Osteoblast (primary cell): ENCODE measurements around the gene PNMA1. TPM values are rescaled to one million over a fixed set of nuclear protein-coding genes. Genes with fewer than 3 reads are reported as not detected.

Source experiments
- DNase-seq: peaks from one replicate; pipeline ENCODE4 v3.0.0; 2011; ENCODE audit warnings: low spot score, mixed read lengths; ENCODE audit not compliant: insufficient read length; ENCODE audit errors: missing footprints
- H2AFZ ChIP-seq: 2 replicates; pipeline ENCODE4 v1.6.0; 2011; ENCODE audit warnings: mild to moderate bottlenecking, low read length
- H3K27ac ChIP-seq: 2 replicates; pipeline ENCODE4 v1.5.1; 2011; ENCODE audit warnings: mild to moderate bottlenecking, low read depth, low read length, moderate library complexity
- H3K27me3 ChIP-seq: 2 replicates; pipeline ENCODE4 v1.6.0; 2012; ENCODE audit warnings: mild to moderate bottlenecking, control low read depth, inconsistent platforms, low read length, moderate library complexity; ENCODE audit not compliant: insufficient read depth
- H3K36me3 ChIP-seq: 2 replicates; pipeline ENCODE4 v1.5.1; 2011; ENCODE audit warnings: mild to moderate bottlenecking, low read length, control low read depth, moderate library complexity; ENCODE audit not compliant: insufficient read depth
- H3K4me1 ChIP-seq: 2 replicates; pipeline ENCODE4 v1.5.1; 2011; ENCODE audit warnings: mild to moderate bottlenecking, low read length, control low read depth, moderate library complexity; ENCODE audit not compliant: insufficient read depth
- H3K4me2 ChIP-seq: 2 replicates; pipeline ENCODE4 v1.6.0; 2011; ENCODE audit warnings: mild to moderate bottlenecking, low read length; ENCODE audit not compliant: insufficient read depth
- H3K4me3 ChIP-seq: fragments of 200-600 bp; sonication (generic); 3 replicates; pipeline ENCODE4 v1.5.1; 2012; ENCODE audit warnings: mild to moderate bottlenecking, low read length, inconsistent platforms; ENCODE audit not compliant: insufficient read depth
- H3K79me2 ChIP-seq: 2 replicates; pipeline ENCODE4 v1.6.0; 2012; ENCODE audit warnings: mild to moderate bottlenecking, low read length, control low read depth, inconsistent platforms; ENCODE audit not compliant: insufficient read depth
- H3K9me3 ChIP-seq: 2 replicates; pipeline ENCODE4 v1.5.1; 2011; ENCODE audit warnings: low read depth, low read length, control low read depth
- H4K20me1 ChIP-seq: 2 replicates; pipeline ENCODE4 v1.6.0; 2012; ENCODE audit warnings: mild to moderate bottlenecking, low read length, control low read depth; ENCODE audit not compliant: insufficient read depth
- small RNA-seq: library from RNA; depleted of rRNA; stranded (forward); fragments of <200 nt; gene quantifications from one replicate; pipeline ENCODE3, GENCODE V24; 2012
- total RNA-seq: library from RNA; depleted of rRNA; stranded (reverse); fragments of >200 nt; gene quantifications from 2 replicates; pipeline ENCODE4 v1.2.3, GENCODE V29; 2012
- TF ChIP-seq, protein P1 (sequence below): IDR thresholded peaks from 2 replicates; pipeline ENCODE4 v1.5.1; 2011; ENCODE audit warnings: mild to moderate bottlenecking, low read depth, low read length, moderate library complexity; ENCODE audit errors: extremely low read depth

PNMA1 gene
- total RNA-seq, 1 donor, result 40.2 TPM

DNA sequence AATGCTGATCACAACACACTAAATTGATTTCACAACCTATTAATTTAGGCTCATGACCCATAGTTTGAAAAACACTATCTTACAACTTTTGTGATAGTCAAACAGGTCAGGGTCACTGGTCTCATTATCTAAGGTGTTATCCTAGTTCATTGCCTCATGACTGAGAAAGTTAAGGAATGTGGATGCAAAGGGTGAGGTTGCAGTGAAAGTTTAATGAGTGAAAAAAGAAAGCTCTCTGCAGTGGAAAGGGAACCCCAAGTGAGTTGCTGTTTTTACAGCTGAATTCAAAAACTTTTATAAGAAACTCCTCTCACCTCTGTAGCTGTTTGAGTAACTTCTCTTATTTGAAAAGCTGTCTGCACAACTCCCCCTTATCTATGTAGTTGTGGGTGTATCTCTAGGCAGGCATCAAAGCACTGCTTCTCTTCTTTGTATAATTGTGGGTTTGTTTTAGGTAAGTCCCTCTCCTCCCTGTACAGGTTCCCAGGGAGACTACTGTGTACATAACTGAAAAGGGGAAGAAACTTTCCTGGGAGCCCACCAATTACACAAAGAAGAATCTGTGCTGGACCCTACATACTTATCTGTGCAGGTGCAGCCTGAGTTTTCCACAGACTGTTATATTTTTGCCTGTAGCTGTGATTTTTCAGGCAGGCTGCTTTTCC lies 50.5 kb downstream of the PNMA1 start:
- peaks cover 5% of the 10 kb centered on the region for H3K4me1 ChIP-seq
- no peak for DNase-seq
- peaks cover 4% of the 10 kb centered on the region for H3K36me3 ChIP-seq
- H3K4me2 ChIP-seq, result no peak overlapping the region
- no peak overlapping the region for H3K27ac ChIP-seq
- H3K79me2 ChIP-seq, result no peaks in the 10 kb centered on the region
- H4K20me1 ChIP-seq, result no peaks in the 10 kb centered on the region
- no peaks in the 10 kb centered on the region for H3K27me3 ChIP-seq
- no peak overlapping the region for H2AFZ ChIP-seq
- TF ChIP-seq, protein P1, sequence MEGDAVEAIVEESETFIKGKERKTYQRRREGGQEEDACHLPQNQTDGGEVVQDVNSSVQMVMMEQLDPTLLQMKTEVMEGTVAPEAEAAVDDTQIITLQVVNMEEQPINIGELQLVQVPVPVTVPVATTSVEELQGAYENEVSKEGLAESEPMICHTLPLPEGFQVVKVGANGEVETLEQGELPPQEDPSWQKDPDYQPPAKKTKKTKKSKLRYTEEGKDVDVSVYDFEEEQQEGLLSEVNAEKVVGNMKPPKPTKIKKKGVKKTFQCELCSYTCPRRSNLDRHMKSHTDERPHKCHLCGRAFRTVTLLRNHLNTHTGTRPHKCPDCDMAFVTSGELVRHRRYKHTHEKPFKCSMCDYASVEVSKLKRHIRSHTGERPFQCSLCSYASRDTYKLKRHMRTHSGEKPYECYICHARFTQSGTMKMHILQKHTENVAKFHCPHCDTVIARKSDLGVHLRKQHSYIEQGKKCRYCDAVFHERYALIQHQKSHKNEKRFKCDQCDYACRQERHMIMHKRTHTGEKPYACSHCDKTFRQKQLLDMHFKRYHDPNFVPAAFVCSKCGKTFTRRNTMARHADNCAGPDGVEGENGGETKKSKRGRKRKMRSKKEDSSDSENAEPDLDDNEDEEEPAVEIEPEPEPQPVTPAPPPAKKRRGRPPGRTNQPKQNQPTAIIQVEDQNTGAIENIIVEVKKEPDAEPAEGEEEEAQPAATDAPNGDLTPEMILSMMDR, result no peak
- H3K9me3 ChIP-seq, result no peaks in the 10 kb centered on the region
- no peak overlapping the region for H3K4me3 ChIP-seq

DNA sequence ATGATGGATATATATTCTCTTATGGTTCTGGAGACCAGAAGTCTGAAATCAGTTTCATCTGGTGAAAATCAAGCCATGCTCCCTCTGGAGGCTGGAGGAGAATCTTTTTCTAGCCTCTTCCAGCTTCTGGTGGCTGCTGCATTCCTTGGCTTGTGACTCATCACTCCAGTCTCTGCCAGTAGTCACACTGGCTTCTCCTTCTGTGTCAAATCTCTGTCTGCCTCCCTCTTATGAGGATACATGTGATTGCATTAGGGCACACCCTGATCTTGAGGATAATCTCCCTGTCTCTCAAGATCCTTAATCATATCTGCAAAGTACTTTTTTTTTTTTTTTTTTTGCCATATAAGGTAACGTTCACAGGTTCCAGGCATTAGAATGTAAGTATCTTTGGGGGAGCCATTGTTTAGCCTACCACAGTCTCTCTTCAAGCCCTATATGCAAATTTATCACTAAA lies 51.7 kb downstream of the PNMA1 start:
- peaks cover 5% of the 10 kb centered on the region for H3K4me1 ChIP-seq
- H3K27ac ChIP-seq, result no peak overlapping the region
- H3K4me3 ChIP-seq, result no peak overlapping the region
- no peaks in the 10 kb centered on the region for H3K9me3 ChIP-seq
- DNase-seq, result no peak
- H2AFZ ChIP-seq, result no peak overlapping the region
- H4K20me1 ChIP-seq, result no peaks in the 10 kb centered on the region
- peaks cover under 1% of the 10 kb centered on the region for H3K36me3 ChIP-seq
- no peaks in the 10 kb centered on the region for H3K27me3 ChIP-seq
- TF ChIP-seq, protein P1, result peak; percentile 72
- no peaks in the 10 kb centered on the region for H3K79me2 ChIP-seq
- H3K4me2 ChIP-seq, result no peak overlapping the region

DNA sequence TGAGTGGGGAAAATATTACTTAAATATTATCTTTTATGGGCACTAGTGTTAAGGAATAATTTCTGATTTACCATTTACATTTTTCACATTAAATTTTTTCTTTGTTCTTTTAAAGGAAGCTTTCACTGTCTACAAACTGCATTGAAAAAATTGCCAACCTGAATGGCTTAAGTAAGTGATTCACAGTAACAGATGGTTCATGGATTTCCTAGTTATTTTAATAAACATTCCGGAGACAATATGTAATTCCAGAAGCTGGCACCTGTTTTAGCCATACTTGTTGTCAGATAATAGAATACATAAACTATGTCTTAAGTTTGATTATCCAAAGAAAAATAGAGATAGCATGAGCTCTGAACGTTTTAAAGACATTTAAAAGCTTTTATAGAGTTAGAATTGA lies 52.3 kb downstream of the PNMA1 start:
- Histone ChIP-seq H3K4me1 (peaks cover 5% of the 10 kb centered on the region), H3K4me3 (no peak overlapping the region), H2AFZ (no peak overlapping the region), H3K36me3 (no peaks in the 10 kb centered on the region), H3K9me3 (no peaks in the 10 kb centered on the region), H3K27ac (no peak overlapping the region), H3K27me3 (no peaks in the 10 kb centered on the region), H4K20me1 (no peaks in the 10 kb centered on the region), H3K4me2 (no peak overlapping the region), H3K79me2 (no peaks in the 10 kb centered on the region)
- no peak for DNase-seq
- TF ChIP-seq, protein P1, result no peak

Small RNA genes within 50 kb of the gene (small RNA-seq; reads per million reads assigned to genes)
- gene MIR4505, result not detected

Other genes starting within 250 kb of the PNMA1 start
- 19.2 and 21.7 TPM in 2 replicates for gene RIOX1, start 223.5 kb downstream of the PNMA1 start, total RNA-seq
- 1.4 and 58.0 TPM in 2 replicates for gene ACOT1, start 177.2 kb downstream of the PNMA1 start, total RNA-seq
- gene HEATR4, start 155.4 kb downstream of the PNMA1 start, total RNA-seq, result under 0.01 and 0.29 TPM in 2 replicates
- 57.5 and 58.3 TPM in 2 replicates for gene ACOT2, start 145.2 kb downstream of the PNMA1 start, total RNA-seq
- gene ACOT4, start 122.5 kb downstream of the PNMA1 start, total RNA-seq, result 1.8 and 2.5 TPM in 2 replicates
- not detected in 2 replicates for gene ACOT6, start 101.9 kb downstream of the PNMA1 start, total RNA-seq
- gene DNAL1, start 69.4 kb downstream of the PNMA1 start, total RNA-seq, result 8.5 and 9.0 TPM in 2 replicates
- 6.5 and 7.2 TPM in 2 replicates for gene PTGR2, start 137.4 kb upstream of the PNMA1 start, total RNA-seq
- 83.2 and 83.4 TPM in 2 replicates for gene ZNF410, start 172.5 kb upstream of the PNMA1 start, total RNA-seq
- 5.1 and 5.6 TPM in 2 replicates for gene FAM161B, start 235.7 kb upstream of the PNMA1 start, total RNA-seq
- gene COQ6, start 235.9 kb upstream of the PNMA1 start, total RNA-seq, result 23.0 and 23.5 TPM in 2 replicates